H9 (cell line): Measurements from ENCODE around the gene SDHB. TPM values are rescaled to one million over a fixed set of nuclear protein-coding genes. Genes with fewer than 3 reads are reported as not detected.

Experiments
- DNase-seq: peaks from one replicate; pipeline ENCODE4 v3.0.0-alpha.2; 2017
- H2AFZ ChIP-seq: one replicate; pipeline ENCODE4 v1.6.1; 2013; ENCODE audit warnings: mild to moderate bottlenecking, low read length, control low read depth, moderate library complexity
- H2AK5ac ChIP-seq: 2 replicates; pipeline ENCODE4 v1.6.1; 2013; ENCODE audit warnings: low read length, control low read depth, mixed read lengths; ENCODE audit not compliant: insufficient read length
- H2BK120ac ChIP-seq: one replicate; pipeline ENCODE4 v1.6.1; 2013; ENCODE audit warnings: low read depth, mild to moderate bottlenecking, low read length, control low read depth, inconsistent platforms; ENCODE audit not compliant: poor library complexity, severe bottlenecking
- H2BK12ac ChIP-seq: 2 replicates; pipeline ENCODE4 v1.6.1; 2013; ENCODE audit warnings: low read length, control low read depth, mixed read lengths, low read depth; ENCODE audit not compliant: insufficient read length
- H2BK15ac ChIP-seq: 2 replicates; pipeline ENCODE4 v1.6.1; 2013; ENCODE audit warnings: low read depth, low read length, control low read depth
- H2BK20ac ChIP-seq: one replicate; pipeline ENCODE4 v1.6.1; 2013; ENCODE audit warnings: low read depth, mild to moderate bottlenecking, low read length, control low read depth, inconsistent platforms; ENCODE audit not compliant: poor library complexity, severe bottlenecking
- H2BK5ac ChIP-seq: 2 replicates; pipeline ENCODE4 v1.6.1; 2013; ENCODE audit warnings: low read length, control low read depth, mixed read lengths; ENCODE audit not compliant: insufficient read length
- H3K14ac ChIP-seq: 2 replicates; pipeline ENCODE4 v1.6.1; 2013; ENCODE audit warnings: low read length, control low read depth; ENCODE audit not compliant: insufficient read depth
- H3K18ac ChIP-seq: 2 replicates; pipeline ENCODE4 v1.6.1; 2013; ENCODE audit warnings: low read depth, mild to moderate bottlenecking, mixed read lengths, low read length, control low read depth; ENCODE audit not compliant: insufficient read length
- H3K23ac ChIP-seq: 2 replicates; pipeline ENCODE4 v1.6.1; 2013; ENCODE audit warnings: low read length, control low read depth, mixed read lengths, low read depth; ENCODE audit not compliant: insufficient read length
- H3K23me2 ChIP-seq: 2 replicates; pipeline ENCODE4 v1.6.1; 2013; ENCODE audit warnings: low read depth, mild to moderate bottlenecking, mixed read lengths, low read length, control low read depth; ENCODE audit not compliant: insufficient read length, poor library complexity, severe bottlenecking
- H3K27ac ChIP-seq: 2 replicates; pipeline ENCODE4 v1.5.1; 2013; ENCODE audit warnings: low read length, control low read depth, mixed read lengths, low read depth; ENCODE audit not compliant: insufficient read length
- H3K27me3 ChIP-seq: 2 replicates; pipeline ENCODE4 v1.6.1; 2013; ENCODE audit warnings: low read length, control low read depth, inconsistent platforms; ENCODE audit not compliant: insufficient read depth
- H3K4ac ChIP-seq: 2 replicates; pipeline ENCODE4 v1.6.1; 2013; ENCODE audit warnings: low read depth, mild to moderate bottlenecking, control low read depth, inconsistent platforms, low read length, moderate library complexity
- H3K4me1 ChIP-seq: 2 replicates; pipeline ENCODE4 v1.6.1; 2013; ENCODE audit warnings: low read length, control low read depth, inconsistent platforms; ENCODE audit not compliant: insufficient read depth
- H3K4me2 ChIP-seq: 2 replicates; pipeline ENCODE4 v1.6.1; 2013; ENCODE audit warnings: low read length, control low read depth, mixed read lengths; ENCODE audit not compliant: insufficient read length, insufficient read depth
- H3K56ac ChIP-seq: 2 replicates; pipeline ENCODE4 v1.6.1; 2013; ENCODE audit warnings: low read depth, mild to moderate bottlenecking, mixed read lengths, low read length, control low read depth; ENCODE audit not compliant: insufficient read length
- H3K79me1 ChIP-seq: 2 replicates; pipeline ENCODE4 v1.6.1; 2013; ENCODE audit warnings: low read depth, mild to moderate bottlenecking, moderate library complexity, low read length, control low read depth, inconsistent platforms; ENCODE audit not compliant: insufficient read depth, poor library complexity, severe bottlenecking
- H3K79me2 ChIP-seq: 2 replicates; pipeline ENCODE4 v1.6.1; 2013; ENCODE audit warnings: low read length, control low read depth, inconsistent platforms; ENCODE audit not compliant: insufficient read depth
- H3K9ac ChIP-seq: 2 replicates; pipeline ENCODE4 v1.6.1; 2013; ENCODE audit warnings: low read length, control low read depth, mixed read lengths; ENCODE audit not compliant: insufficient read length; ENCODE audit errors: extremely low read depth
- H3K9me3 ChIP-seq: one replicate; pipeline ENCODE4 v1.6.1; 2013; ENCODE audit warnings: low read depth, low read length, inconsistent platforms; ENCODE audit not compliant: control insufficient read depth
- H3T11ph ChIP-seq: one replicate; pipeline ENCODE4 v1.6.1; 2013; ENCODE audit warnings: mild to moderate bottlenecking, low read length, control low read depth, inconsistent platforms
- H4K20me1 ChIP-seq: one replicate; pipeline ENCODE4 v1.6.1; 2013; ENCODE audit not compliant: control insufficient read depth, insufficient read length, insufficient read depth
- H4K5ac ChIP-seq: 2 replicates; pipeline ENCODE4 v1.6.1; 2013; ENCODE audit warnings: low read depth, mild to moderate bottlenecking, mixed read lengths, low read length, control low read depth; ENCODE audit not compliant: insufficient read length
- H4K8ac ChIP-seq: replicated peaks from 2 replicates; pipeline ENCODE4 v1.6.1; 2013; ENCODE audit warnings: low read length, control low read depth, mixed read lengths, low read depth; ENCODE audit not compliant: insufficient read length
- H4K91ac ChIP-seq: 2 replicates; pipeline ENCODE4 v1.6.1; 2013; ENCODE audit warnings: low read depth, mild to moderate bottlenecking, moderate library complexity, mixed read lengths, low read length, control low read depth; ENCODE audit not compliant: insufficient read length
- H3K27ac Mint-ChIP-seq, 3 experiments: 2 replicates in 2 of 3; 3 replicates in 1 of 3; pipeline ENCODE4 v1.8.0; 2020 to 2021; ENCODE audit warnings: mixed read lengths in 3 of 3, mild to moderate bottlenecking in 1 of 3, moderate library complexity in 1 of 3
- H3K27me3 Mint-ChIP-seq: 2 replicates; pipeline ENCODE4 v1.8.0; 2021; ENCODE audit warnings: low read depth, mild to moderate bottlenecking, moderate library complexity, mixed read lengths
- H3K36me3 Mint-ChIP-seq, 3 experiments: 2 replicates in 2 of 3; 3 replicates in 1 of 3; pipeline ENCODE4 v1.8.0; 2020 to 2021; ENCODE audit warnings: low read depth in 3 of 3, mixed read lengths in 3 of 3; ENCODE audit not compliant: insufficient read depth in 1 of 3
- H3K4me1 Mint-ChIP-seq, 2 experiments: 2 replicates each; pipeline ENCODE4 v1.8.0; 2020; ENCODE audit warnings: mixed read lengths in 2 of 2
- H3K4me3 Mint-ChIP-seq, 2 experiments: 2 replicates in 1 of 2; 3 replicates in 1 of 2; pipeline ENCODE4 v1.8.0; 2020 to 2021; ENCODE audit warnings: mild to moderate bottlenecking in 2 of 2, mixed read lengths in 2 of 2, moderate library complexity in 1 of 2
- H3K9me3 Mint-ChIP-seq, 2 experiments: 2 replicates in 1 of 2; 3 replicates in 1 of 2; pipeline ENCODE4 v1.8.0; 2020; ENCODE audit warnings: mild to moderate bottlenecking in 2 of 2, mixed read lengths in 2 of 2, moderate library complexity in 1 of 2
- CTCF ChIP-seq: fragments of 200-600 bp; sonication (generic); conservative IDR thresholded peaks from 3 replicates; pipeline ENCODE4 v1.8.0; 2021; ENCODE audit warnings: antibody characterized with exemption, mild to moderate bottlenecking
- WGBS: extraction: QIAGEN DNeasy Blood & Tissue Kit; methylation state at CpG from one replicate; pipeline ENCODE4 v1.1.7; 2013; ENCODE audit warnings: missing lambda C conversion rate, low lambda C conversion rate, mixed read lengths; ENCODE audit not compliant: insufficient read length; ENCODE audit errors: extremely low coverage; 5-methylcytosine and 5-hydroxymethylcytosine counted together
- total RNA-seq: library from RNA; stranded (reverse); gene quantifications from 2 replicates; pipeline ENCODE4 v1.2.1, GENCODE V29; 2021

The SDHB gene
- total RNA-seq, 1 experiment from 2014 or later: 77.5 TPM

GRCh38 chr1:16991571-16991970, 62.3 kb downstream of the SDHB start:
- no peaks in the 10 kb centered on the region for H4K20me1 ChIP-seq
- H2AFZ ChIP-seq: no peak overlapping the region
- no peaks in the 10 kb centered on the region for H3K4me1 ChIP-seq
- no peaks in the 10 kb centered on the region for H3K9me3 ChIP-seq
- no peak overlapping the region for H2AK5ac ChIP-seq
- no peak overlapping the region for H2BK20ac ChIP-seq
- no peak overlapping the region for H2BK120ac ChIP-seq
- Mint-ChIP-seq H3K4me1 (peaks cover 2% of the 10 kb centered on the region in 2 experiments; a peak in 1 of 4 replicates), H3K27ac (no peak overlapping the region; a peak in 1 of 7 replicates), H3K4me3 (no peak overlapping the region), H3K27me3 (no peaks in the 10 kb centered on the region), H3K36me3 (peaks cover 9 to 30% (median 17%) of the 10 kb centered on the region in 3 experiments), H3K9me3 (no peaks in the 10 kb centered on the region)
- H3K79me2 ChIP-seq: no peaks in the 10 kb centered on the region
- H3K23ac ChIP-seq: no peak overlapping the region
- no peak overlapping the region for H3K9ac ChIP-seq
- H3K23me2 ChIP-seq: no peaks in the 10 kb centered on the region
- H4K8ac ChIP-seq: no peak overlapping the region
- H4K5ac ChIP-seq: no peak overlapping the region
- no peak overlapping the region for H3K14ac ChIP-seq
- no peak overlapping the region for H2BK15ac ChIP-seq
- H2BK12ac ChIP-seq: no peak overlapping the region
- H3K4ac ChIP-seq: no peak overlapping the region
- no peak overlapping the region for H3K18ac ChIP-seq
- no peak overlapping the region for H3K4me2 ChIP-seq
- WGBS: no CpG with 5 or more reads among the region's 12 CpGs
- H3K79me1 ChIP-seq: no peaks in the 10 kb centered on the region
- H3T11ph ChIP-seq: no peak overlapping the region
- no peak overlapping the region for H3K27ac ChIP-seq
- H2BK5ac ChIP-seq: no peak overlapping the region
- no peaks in the 10 kb centered on the region for H3K27me3 ChIP-seq
- no peak for DNase-seq
- H4K91ac ChIP-seq: no peak overlapping the region
- no peak for TF ChIP-seq CTCF
- H3K56ac ChIP-seq: no peak overlapping the region
